Brain microvascular endothelial cell (primary cell): ENCODE results near the gene IGF1R.
"Not testable (repeated sequence)": the region's sequence is repeated elsewhere in the genome, so short reads cannot be mapped to it uniquely, and the experiment has no call there.

Experiments used
- DNase-seq: peaks from one replicate; pipeline ENCODE4 v3.0.0-alpha.2; 2020
- H3K27ac ChIP-seq: fragments of 250-450 bp; sonication (Bioruptor Pico); 2 replicates; pipeline ENCODE4 v1.5.1; 2020; ENCODE audit warnings: mild to moderate bottlenecking, moderate library complexity
- H3K27me3 ChIP-seq: fragments of 250-450 bp; sonication (Bioruptor Pico); replicated peaks from 2 replicates; pipeline ENCODE4 v1.5.1; 2020; ENCODE audit warnings: mild to moderate bottlenecking
- H3K36me3 ChIP-seq: fragments of 250-450 bp; sonication (Bioruptor Pico); replicated peaks from 2 replicates; pipeline ENCODE4 v1.5.1; 2020; ENCODE audit warnings: mild to moderate bottlenecking
- H3K4me3 ChIP-seq: 2 replicates; pipeline ENCODE4 v1.5.1; 2011; ENCODE audit warnings: low read depth, mild to moderate bottlenecking, control low read depth, low read length, moderate library complexity
- in situ Hi-C: cut with HindIII; loops from 2 replicates; pipeline ENCODE4 v1.10.0; 2017; ENCODE audit warnings: low sequenced_read_pairs, low pct_ligation_motif_present
- TF ChIP-seq, protein P1 (sequence below): IDR thresholded peaks from 2 replicates; pipeline ENCODE4 v1.5.1; 2011; ENCODE audit warnings: low read depth, mild to moderate bottlenecking, moderate library complexity, low read length, control low read depth, inconsistent platforms; ENCODE audit errors: missing control alignments

IGF1R gene

DNA sequence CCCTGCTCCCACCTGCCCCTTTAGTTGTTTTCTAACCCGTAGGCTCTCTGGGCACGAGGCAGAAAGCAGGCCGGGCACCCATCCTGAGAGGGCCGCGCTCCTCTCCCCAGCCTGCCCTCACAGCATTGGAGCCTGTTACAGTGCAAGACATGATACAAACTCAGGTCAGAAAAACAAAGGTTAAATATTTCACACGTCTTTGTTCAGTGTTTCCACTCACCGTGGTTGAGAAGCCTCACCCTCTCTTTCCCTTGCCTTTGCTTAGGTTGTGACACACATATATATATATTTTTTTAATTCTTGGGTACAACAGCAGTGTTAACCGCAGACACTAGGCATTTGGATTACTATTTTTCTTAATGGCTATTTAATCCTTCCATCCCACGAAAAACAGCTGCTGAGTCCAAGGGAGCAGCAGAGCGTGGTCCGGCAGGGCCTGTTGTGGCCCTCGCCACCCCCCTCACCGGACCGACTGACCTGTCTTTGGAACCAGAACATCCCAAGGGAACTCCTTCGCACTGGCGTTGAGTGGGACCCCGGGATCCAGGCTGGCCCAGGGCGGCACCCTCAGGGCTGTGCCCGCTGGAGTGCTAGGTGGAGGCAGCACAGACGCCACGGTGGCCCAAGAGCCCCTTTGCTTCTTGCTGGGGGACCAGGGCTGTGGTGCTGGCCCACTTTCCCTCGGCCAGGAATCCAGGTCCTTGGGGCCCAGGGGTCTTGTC, 310.7 kb downstream of the IGF1R start:
- Histone ChIP-seq H3K36me3 (peaks cover 41% of the 10 kb centered on the region), H3K27ac (no peak overlapping the region), H3K27me3 (no peaks in the 10 kb centered on the region), H3K4me3 (no peak overlapping the region)
- in situ Hi-C loops: no loop called here
- no peak for DNase-seq
- TF ChIP-seq, protein P1, sequence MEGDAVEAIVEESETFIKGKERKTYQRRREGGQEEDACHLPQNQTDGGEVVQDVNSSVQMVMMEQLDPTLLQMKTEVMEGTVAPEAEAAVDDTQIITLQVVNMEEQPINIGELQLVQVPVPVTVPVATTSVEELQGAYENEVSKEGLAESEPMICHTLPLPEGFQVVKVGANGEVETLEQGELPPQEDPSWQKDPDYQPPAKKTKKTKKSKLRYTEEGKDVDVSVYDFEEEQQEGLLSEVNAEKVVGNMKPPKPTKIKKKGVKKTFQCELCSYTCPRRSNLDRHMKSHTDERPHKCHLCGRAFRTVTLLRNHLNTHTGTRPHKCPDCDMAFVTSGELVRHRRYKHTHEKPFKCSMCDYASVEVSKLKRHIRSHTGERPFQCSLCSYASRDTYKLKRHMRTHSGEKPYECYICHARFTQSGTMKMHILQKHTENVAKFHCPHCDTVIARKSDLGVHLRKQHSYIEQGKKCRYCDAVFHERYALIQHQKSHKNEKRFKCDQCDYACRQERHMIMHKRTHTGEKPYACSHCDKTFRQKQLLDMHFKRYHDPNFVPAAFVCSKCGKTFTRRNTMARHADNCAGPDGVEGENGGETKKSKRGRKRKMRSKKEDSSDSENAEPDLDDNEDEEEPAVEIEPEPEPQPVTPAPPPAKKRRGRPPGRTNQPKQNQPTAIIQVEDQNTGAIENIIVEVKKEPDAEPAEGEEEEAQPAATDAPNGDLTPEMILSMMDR: no peak

DNA sequence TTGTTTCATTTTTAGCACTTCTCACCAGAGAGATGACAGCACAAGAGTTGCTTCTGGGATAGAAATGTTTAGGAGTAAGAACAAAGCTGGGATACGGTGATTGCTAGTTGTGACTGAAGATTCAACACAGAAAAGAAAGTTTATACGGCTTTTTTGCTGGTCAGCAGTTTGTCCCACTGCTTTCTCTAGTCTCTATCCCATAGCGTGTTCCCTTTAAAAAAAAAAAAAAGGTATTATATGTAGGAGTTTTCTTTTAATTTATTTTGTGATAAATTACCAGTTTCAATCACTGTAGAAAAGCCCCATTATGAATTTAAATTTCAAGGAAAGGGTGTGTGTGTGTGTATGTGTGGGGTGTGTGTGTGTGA, 311.3 kb downstream of the IGF1R start:
- H3K27me3 ChIP-seq: no peaks in the 10 kb centered on the region
- in situ Hi-C loops: no loop called here
- H3K4me3 ChIP-seq: no peak overlapping the region
- TF ChIP-seq, protein P1: no peak
- no peak for DNase-seq
- peaks cover 41% of the 10 kb centered on the region for H3K36me3 ChIP-seq
- no peak overlapping the region for H3K27ac ChIP-seq

DNA sequence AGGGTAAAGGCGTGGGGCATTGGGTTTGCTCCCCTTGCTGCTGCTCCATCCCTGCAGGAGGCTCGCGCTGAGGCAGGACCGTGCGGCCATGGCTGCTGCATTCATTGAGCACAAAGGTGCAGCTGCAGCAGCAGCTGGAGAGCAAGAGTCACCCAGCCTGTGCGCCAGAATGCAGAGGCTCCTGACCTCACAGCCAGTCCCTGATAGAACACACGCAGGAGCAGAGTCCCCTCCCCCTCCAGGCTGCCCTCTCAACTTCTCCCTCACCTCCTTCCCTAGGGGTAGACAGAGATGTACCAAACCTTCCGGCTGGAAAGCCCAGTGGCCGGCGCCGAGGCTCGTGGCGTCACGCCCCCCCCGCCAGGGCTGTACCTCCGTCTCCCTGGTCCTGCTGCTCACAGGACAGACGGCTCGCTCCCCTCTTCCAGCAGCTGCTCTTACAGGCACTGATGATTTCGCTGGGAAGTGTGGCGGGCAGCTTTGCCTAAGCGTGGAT, 312.3 kb downstream of the IGF1R start:
- Histone ChIP-seq H3K27me3 (no peaks in the 10 kb centered on the region), H3K4me3 (no peak overlapping the region), H3K27ac (no peak overlapping the region), H3K36me3 (peaks cover 41% of the 10 kb centered on the region)
- TF ChIP-seq, protein P1: no peak
- in situ Hi-C loops: no loop called here
- no peak for DNase-seq

DNA sequence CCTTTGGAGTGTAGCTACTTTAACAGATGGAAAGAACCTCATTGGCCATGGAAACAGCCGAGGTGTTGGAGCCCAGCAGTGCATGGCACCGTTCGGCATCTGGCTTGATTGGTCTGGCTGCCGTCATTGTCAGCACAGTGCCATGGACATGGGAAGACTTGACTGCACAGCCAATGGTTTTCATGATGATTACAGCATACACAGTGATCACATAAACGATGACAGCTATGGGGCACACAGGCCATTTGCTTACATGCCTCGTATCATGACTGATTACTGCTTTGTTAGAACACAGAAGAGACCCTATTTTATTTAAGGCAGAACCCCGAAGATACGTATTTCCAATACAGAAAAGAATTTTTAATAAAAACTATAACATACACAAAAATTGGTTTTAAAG, 315.1 kb downstream of the IGF1R start:
- no peak overlapping the region for H3K27ac ChIP-seq
- in situ Hi-C loops: no loop called here
- TF ChIP-seq, protein P1: no peak
- peaks cover 36% of the 10 kb centered on the region for H3K36me3 ChIP-seq
- DNase-seq: no peak
- H3K27me3 ChIP-seq: no peaks in the 10 kb centered on the region
- H3K4me3 ChIP-seq: no peak overlapping the region

DNA sequence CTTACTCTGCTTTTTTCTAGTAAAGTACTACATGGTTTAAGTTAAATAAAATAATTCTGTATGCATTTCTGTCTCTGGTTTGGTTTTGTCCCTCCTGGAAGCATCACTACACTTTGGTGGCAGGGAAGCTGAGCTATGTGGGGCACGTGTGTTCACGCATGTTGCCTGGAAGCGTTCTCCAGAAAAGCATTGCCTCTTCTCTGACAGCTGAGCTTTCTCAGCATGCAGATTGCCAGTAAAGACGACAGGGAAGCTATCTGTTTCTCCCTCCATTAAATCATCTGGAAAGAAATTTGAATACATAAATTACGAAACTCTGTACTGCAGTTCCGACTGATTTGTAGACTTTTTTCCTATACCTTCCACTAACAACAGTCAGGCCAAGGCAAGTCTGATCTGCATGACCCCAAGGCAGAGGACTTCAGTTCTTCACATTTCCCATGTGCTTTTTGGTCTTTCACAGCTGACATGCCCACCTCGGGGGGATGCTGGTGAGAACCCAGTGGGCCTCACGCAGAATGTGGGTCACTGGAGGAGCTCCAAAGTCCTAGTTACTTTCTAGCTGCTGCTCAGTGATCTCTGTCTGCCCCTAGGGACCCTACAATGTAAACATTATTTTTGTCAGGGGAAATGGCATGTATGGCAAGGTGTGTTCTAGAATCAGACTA, 316.3 kb downstream of the IGF1R start:
- DNase-seq: no peak
- peaks cover 30% of the 10 kb centered on the region for H3K36me3 ChIP-seq
- in situ Hi-C loops: no loop called here

DNA sequence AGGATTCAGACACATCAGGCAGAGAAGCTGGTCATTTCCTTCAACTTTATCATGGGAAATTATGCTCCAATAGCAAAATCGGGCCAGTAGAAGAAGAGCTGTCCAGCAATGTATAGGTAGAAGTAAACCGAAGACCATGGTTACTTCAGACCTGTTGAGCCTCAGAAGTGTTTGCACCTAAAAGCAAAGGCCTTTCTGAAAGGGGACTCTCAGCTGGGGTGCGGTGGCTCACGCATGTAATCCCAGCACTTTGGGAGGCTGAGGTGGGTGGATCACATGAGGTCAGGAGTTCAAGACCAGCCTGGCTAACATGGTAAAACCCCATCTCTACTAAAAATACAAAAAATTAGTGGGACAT, 316.8 kb downstream of the IGF1R start:
- H3K4me3 ChIP-seq, in situ Hi-C loops, H3K27me3 ChIP-seq, H3K27ac ChIP-seq, DNase-seq: not testable (repeated sequence)
- peaks cover 27% of the 10 kb centered on the region for H3K36me3 ChIP-seq

More for the DNA sequence above, 316.3 kb downstream of the IGF1R start:
- TF ChIP-seq, protein P1: no peak
- Histone ChIP-seq H3K4me3 (no peak overlapping the region), H3K27me3 (no peaks in the 10 kb centered on the region), H3K27ac (no peak overlapping the region)
